ENCODE results near the gene NID2.

NID2 gene

GRCh38 chr14:52078095-52078531, 9.3 kb upstream of the NID2 start:
- no peak overlapping the region for H3K9ac ChIP-seq (ENCODE audit: low read depth, low read length)
- no peaks in the 10 kb centered on the region for H3K27me3 ChIP-seq (ENCODE audit: insufficient read depth, low read length)
- H3K27ac ChIP-seq (ENCODE audit: low read length): no peak overlapping the region
- no peaks in the 10 kb centered on the region for H3K9me3 ChIP-seq (ENCODE audit: insufficient read depth, low read depth, low read length)
- H3K36me3 ChIP-seq (ENCODE audit: insufficient read depth, low read depth, low read length): no peaks in the 10 kb centered on the region
- no peaks in the 10 kb centered on the region for H3K4me1 ChIP-seq (ENCODE audit: insufficient read depth, low read length)
- H3K4me3 ChIP-seq (ENCODE audit: low read length): no peak overlapping the region

- H3K27me3 ChIP-seq (ENCODE audit: insufficient read depth, low read length): peaks cover under 1% of the 10 kb centered on the region; the same call in 1 of the 2 replicates
- no peaks in the 10 kb centered on the region for H3K4me1 ChIP-seq (ENCODE audit: insufficient read depth, low read length)
- no peaks in the 10 kb centered on the region for H3K36me3 ChIP-seq (ENCODE audit: insufficient read depth, low read depth, low read length)
- no peaks in the 10 kb centered on the region for H3K9me3 ChIP-seq (ENCODE audit: insufficient read depth, low read depth, low read length)
- H3K4me3 ChIP-seq (ENCODE audit: low read length): no peak overlapping the region
- no peak overlapping the region for H3K9ac ChIP-seq (ENCODE audit: low read depth, low read length)
- no peak overlapping the region for H3K27ac ChIP-seq (ENCODE audit: low read length)
Observed at GRCh38 chr14:52077256-52077979, 8.6 kb upstream of the NID2 start.

DNA sequence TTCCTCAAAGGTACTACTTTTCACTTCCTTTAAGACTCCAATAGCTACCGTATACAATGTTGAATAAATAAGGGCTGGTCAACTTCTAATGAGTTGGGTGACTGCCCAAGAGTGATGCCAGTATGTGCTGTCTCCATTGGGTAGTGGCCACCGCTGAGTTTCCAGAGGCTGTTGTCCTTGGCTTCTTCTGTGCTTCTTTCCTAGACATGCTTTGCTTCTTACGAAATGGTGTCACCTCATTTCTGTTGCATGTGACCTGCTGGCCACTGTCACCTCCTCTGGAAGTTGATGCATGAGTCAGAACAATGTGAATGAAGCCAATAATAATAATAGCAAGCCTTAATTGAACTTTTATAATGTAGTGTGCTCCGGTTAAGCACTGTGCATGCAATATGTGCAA, 7.5 kb upstream of the NID2 start:
- H3K27me3 ChIP-seq (ENCODE audit: insufficient read depth, low read length): peaks cover 12% of the 10 kb centered on the region

DNA sequence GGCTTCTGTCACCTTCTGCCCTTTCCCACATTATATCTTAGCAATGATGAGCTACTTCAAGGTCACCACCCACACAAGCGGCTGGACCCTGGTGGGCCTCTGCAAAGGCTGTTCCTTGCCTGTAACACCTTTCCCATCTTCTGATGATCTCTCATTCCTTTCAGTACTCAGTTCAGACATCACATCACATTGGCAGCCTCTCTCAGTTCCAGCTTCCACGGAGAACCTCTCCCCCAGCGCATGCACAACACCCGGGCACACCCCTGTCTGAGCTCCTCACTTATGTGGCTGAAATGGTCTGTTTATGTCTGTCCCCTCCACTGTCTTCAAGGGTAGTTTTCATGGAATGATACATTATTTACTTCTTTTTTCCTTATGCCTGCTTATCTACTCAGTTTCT, 6.5 kb upstream of the NID2 start:
- Histone ChIP-seq H3K4me3 (ENCODE audit: low read length) (no peak overlapping the region), H3K9me3 (ENCODE audit: insufficient read depth, low read depth, low read length) (no peaks in the 10 kb centered on the region), H3K36me3 (ENCODE audit: insufficient read depth, low read depth, low read length) (no peaks in the 10 kb centered on the region), H3K9ac (ENCODE audit: low read depth, low read length) (no peak overlapping the region), H3K27me3 (ENCODE audit: insufficient read depth, low read length) (peaks cover 21% of the 10 kb centered on the region), H3K27ac (ENCODE audit: low read length) (no peak overlapping the region), H3K4me1 (ENCODE audit: insufficient read depth, low read length) (no peaks in the 10 kb centered on the region; the same call in 1 of the 2 replicates)

More for the DNA sequence above, 7.5 kb upstream of the NID2 start:
- no peak overlapping the region for H3K4me3 ChIP-seq (ENCODE audit: low read length)
- no peak overlapping the region for H3K27ac ChIP-seq (ENCODE audit: low read length)
- H3K9ac ChIP-seq (ENCODE audit: low read depth, low read length): no peak overlapping the region
- no peaks in the 10 kb centered on the region for H3K9me3 ChIP-seq (ENCODE audit: insufficient read depth, low read depth, low read length)
- no peaks in the 10 kb centered on the region for H3K4me1 ChIP-seq (ENCODE audit: insufficient read depth, low read length)
- H3K36me3 ChIP-seq (ENCODE audit: insufficient read depth, low read depth, low read length): no peaks in the 10 kb centered on the region

DNA sequence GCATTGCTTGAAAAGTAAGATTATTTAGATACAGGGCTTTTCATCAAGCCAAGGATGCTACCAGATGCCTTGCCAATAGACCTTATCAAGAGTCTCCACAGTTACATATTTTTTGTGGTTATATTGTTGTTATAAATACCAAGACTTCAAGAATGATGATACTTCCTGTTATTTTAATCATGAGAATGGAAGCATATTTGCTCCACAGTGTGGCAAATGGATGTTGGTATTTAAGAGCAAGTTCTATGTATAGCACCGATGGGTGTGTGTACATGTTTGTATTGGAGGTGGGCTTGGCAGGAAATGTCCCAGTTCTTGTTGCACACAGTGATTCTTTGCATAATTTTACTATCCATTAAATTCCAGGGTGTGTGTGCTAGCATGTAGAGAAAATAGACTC, 4.4 kb upstream of the NID2 start:
- no peak overlapping the region for H3K9ac ChIP-seq (ENCODE audit: low read depth, low read length)
- peaks cover 41% of the 10 kb centered on the region for H3K27me3 ChIP-seq (ENCODE audit: insufficient read depth, low read length)
- H3K9me3 ChIP-seq (ENCODE audit: insufficient read depth, low read depth, low read length): no peaks in the 10 kb centered on the region
- H3K27ac ChIP-seq (ENCODE audit: low read length): no peak overlapping the region
- no peak overlapping the region for H3K4me3 ChIP-seq (ENCODE audit: low read length)
- H3K4me1 ChIP-seq (ENCODE audit: insufficient read depth, low read length): no peaks in the 10 kb centered on the region; the same call in 1 of the 2 replicates
- H3K36me3 ChIP-seq (ENCODE audit: insufficient read depth, low read depth, low read length): no peaks in the 10 kb centered on the region

GRCh38 chr14:52072266-52072780, 3.5 kb upstream of the NID2 start:
- H3K27me3 ChIP-seq (ENCODE audit: insufficient read depth, low read length): peaks cover 51% of the 10 kb centered on the region
- no peak overlapping the region for H3K9ac ChIP-seq (ENCODE audit: low read depth, low read length)
- H3K27ac ChIP-seq (ENCODE audit: low read length): no peak overlapping the region
- H3K9me3 ChIP-seq (ENCODE audit: insufficient read depth, low read depth, low read length): no peaks in the 10 kb centered on the region
- H3K4me1 ChIP-seq (ENCODE audit: insufficient read depth, low read length): peaks cover 3% of the 10 kb centered on the region; the same call in 1 of the 2 replicates
- no peak overlapping the region for H3K4me3 ChIP-seq (ENCODE audit: low read length)
- no peaks in the 10 kb centered on the region for H3K36me3 ChIP-seq (ENCODE audit: insufficient read depth, low read depth, low read length)

- Histone ChIP-seq H3K27ac (ENCODE audit: low read length) (no peak overlapping the region), H3K4me1 (ENCODE audit: insufficient read depth, low read length) (peaks cover 3% of the 10 kb centered on the region; the same call in 1 of the 2 replicates), H3K36me3 (ENCODE audit: insufficient read depth, low read depth, low read length) (no peaks in the 10 kb centered on the region), H3K4me3 (ENCODE audit: low read length) (no peak overlapping the region), H3K9me3 (ENCODE audit: insufficient read depth, low read depth, low read length) (no peaks in the 10 kb centered on the region), H3K9ac (ENCODE audit: low read depth, low read length) (no peak overlapping the region), H3K27me3 (ENCODE audit: insufficient read depth, low read length) (peaks cover 57% of the 10 kb centered on the region)
Observed at GRCh38 chr14:52071675-52072074, 2.8 kb upstream of the NID2 start.

- H3K4me3 ChIP-seq (ENCODE audit: low read length): peak overlapping the region; percentile 78
- no peak overlapping the region for H3K9ac ChIP-seq (ENCODE audit: low read depth, low read length)
Observed at GRCh38 chr14:52070051-52070431, 1.2 kb upstream of the NID2 start.

GRCh38 chr14:52069307-52070050, 620 bp upstream of the NID2 start:
- H3K27ac ChIP-seq (ENCODE audit: low read length): no peak overlapping the region
- peaks cover 67% of the 10 kb centered on the region for H3K27me3 ChIP-seq (ENCODE audit: insufficient read depth, low read length)
- H3K9me3 ChIP-seq (ENCODE audit: insufficient read depth, low read depth, low read length): no peaks in the 10 kb centered on the region
- peaks cover 3% of the 10 kb centered on the region; the same call in 1 of the 2 replicates for H3K4me1 ChIP-seq (ENCODE audit: insufficient read depth, low read length)
- H3K36me3 ChIP-seq (ENCODE audit: insufficient read depth, low read depth, low read length): no peaks in the 10 kb centered on the region
- peak overlapping the region; percentile 78 for H3K4me3 ChIP-seq (ENCODE audit: low read length)
- peak overlapping the region; percentile 42; the same call in 1 of the 2 replicates for H3K9ac ChIP-seq (ENCODE audit: low read depth, low read length)

More at GRCh38 chr14:52070051-52070431, 1.2 kb upstream of the NID2 start:
- Histone ChIP-seq H3K36me3 (ENCODE audit: insufficient read depth, low read depth, low read length) (no peaks in the 10 kb centered on the region), H3K27ac (ENCODE audit: low read length) (no peak overlapping the region), H3K4me1 (ENCODE audit: insufficient read depth, low read length) (peaks cover 3% of the 10 kb centered on the region; the same call in 1 of the 2 replicates), H3K9me3 (ENCODE audit: insufficient read depth, low read depth, low read length) (no peaks in the 10 kb centered on the region), H3K27me3 (ENCODE audit: insufficient read depth, low read length) (peaks cover 67% of the 10 kb centered on the region)

GRCh38 chr14:52067873-52068614, 815 bp downstream of the NID2 start:
- H3K4me1 ChIP-seq (ENCODE audit: insufficient read depth, low read length): peaks cover 3% of the 10 kb centered on the region; the same call in 1 of the 2 replicates
- no peak overlapping the region for H3K27ac ChIP-seq (ENCODE audit: low read length)
- no peaks in the 10 kb centered on the region for H3K36me3 ChIP-seq (ENCODE audit: insufficient read depth, low read depth, low read length)
- peak overlapping the region; percentile 78 for H3K4me3 ChIP-seq (ENCODE audit: low read length)
- peaks cover 67% of the 10 kb centered on the region for H3K27me3 ChIP-seq (ENCODE audit: insufficient read depth, low read length)
- H3K9me3 ChIP-seq (ENCODE audit: insufficient read depth, low read depth, low read length): no peaks in the 10 kb centered on the region
- peak overlapping the region; percentile 39; the same call in 1 of the 2 replicates for H3K9ac ChIP-seq (ENCODE audit: low read depth, low read length)

DNA sequence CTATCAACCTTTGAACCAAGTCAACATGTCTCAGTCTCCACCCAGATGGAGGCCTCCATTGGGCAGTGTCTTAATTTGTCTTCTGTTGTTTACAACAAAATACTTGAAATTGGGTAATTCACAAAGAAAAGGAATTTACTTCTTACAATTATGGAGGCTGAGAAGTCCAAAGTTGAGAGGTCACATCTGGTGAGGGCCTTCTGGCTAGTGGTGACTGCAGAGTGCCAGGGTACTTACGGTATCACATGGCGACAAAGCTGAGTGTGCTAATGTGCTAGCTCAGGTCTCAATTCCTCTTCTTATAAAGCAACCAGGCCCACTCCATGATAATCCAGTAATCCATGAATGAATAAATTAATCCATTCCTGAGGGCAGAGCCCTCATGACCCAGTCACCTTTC, 4.7 kb downstream of the NID2 start:
- peaks cover 9% of the 10 kb centered on the region; the same call in 1 of the 2 replicates for H3K4me1 ChIP-seq (ENCODE audit: insufficient read depth, low read length)
- H3K27me3 ChIP-seq (ENCODE audit: insufficient read depth, low read length): peaks cover 43% of the 10 kb centered on the region
- H3K27ac ChIP-seq (ENCODE audit: low read length): no peak overlapping the region

More for the DNA sequence above, 4.7 kb downstream of the NID2 start:
- H3K9ac ChIP-seq (ENCODE audit: low read depth, low read length): no peak overlapping the region
- no peaks in the 10 kb centered on the region for H3K9me3 ChIP-seq (ENCODE audit: insufficient read depth, low read depth, low read length)
- no peaks in the 10 kb centered on the region for H3K36me3 ChIP-seq (ENCODE audit: insufficient read depth, low read depth, low read length)
- no peak overlapping the region for H3K4me3 ChIP-seq (ENCODE audit: low read length)
